GM12865 (cell line): Measurements from ENCODE around the gene PAK6.

Experiments
- DNase-seq: peaks from one replicate; pipeline ENCODE4 v3.0.0; 2010; ENCODE audit warnings: low read depth
- H3K4me3 ChIP-seq: 2 replicates; pipeline ENCODE4 v1.5.1; 2011; ENCODE audit warnings: mild to moderate bottlenecking, low read depth, low read length, control low read depth
- TF ChIP-seq, protein P1 (sequence below): IDR thresholded peaks from 2 replicates; pipeline ENCODE4 v1.5.1; 2011; ENCODE audit warnings: low read length, control low read depth, low read depth, inconsistent platforms; ENCODE audit not compliant: insufficient read depth; ENCODE audit errors: missing control alignments

PAK6 gene

GRCh38 chr15:40265355-40265754, 26.5 kb downstream of the PAK6 start:
- TF ChIP-seq, protein P1, sequence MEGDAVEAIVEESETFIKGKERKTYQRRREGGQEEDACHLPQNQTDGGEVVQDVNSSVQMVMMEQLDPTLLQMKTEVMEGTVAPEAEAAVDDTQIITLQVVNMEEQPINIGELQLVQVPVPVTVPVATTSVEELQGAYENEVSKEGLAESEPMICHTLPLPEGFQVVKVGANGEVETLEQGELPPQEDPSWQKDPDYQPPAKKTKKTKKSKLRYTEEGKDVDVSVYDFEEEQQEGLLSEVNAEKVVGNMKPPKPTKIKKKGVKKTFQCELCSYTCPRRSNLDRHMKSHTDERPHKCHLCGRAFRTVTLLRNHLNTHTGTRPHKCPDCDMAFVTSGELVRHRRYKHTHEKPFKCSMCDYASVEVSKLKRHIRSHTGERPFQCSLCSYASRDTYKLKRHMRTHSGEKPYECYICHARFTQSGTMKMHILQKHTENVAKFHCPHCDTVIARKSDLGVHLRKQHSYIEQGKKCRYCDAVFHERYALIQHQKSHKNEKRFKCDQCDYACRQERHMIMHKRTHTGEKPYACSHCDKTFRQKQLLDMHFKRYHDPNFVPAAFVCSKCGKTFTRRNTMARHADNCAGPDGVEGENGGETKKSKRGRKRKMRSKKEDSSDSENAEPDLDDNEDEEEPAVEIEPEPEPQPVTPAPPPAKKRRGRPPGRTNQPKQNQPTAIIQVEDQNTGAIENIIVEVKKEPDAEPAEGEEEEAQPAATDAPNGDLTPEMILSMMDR, result no peak
- DNase-seq, result no peak

DNA sequence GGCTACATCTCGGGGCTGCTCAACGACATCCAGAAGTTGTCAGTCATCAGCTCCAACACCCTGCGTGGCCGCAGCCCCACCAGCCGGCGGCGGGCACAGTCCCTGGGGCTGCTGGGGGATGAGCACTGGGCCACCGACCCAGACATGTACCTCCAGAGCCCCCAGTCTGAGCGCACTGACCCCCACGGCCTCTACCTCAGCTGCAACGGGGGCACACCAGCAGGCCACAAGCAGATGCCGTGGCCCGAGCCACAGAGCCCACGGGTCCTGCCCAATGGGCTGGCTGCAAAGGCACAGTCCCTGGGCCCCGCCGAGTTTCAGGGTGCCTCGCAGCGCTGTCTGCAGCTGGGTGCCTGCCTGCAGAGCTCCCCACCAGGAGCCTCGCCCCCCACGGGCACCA, 27.0 kb downstream of the PAK6 start:
- no peak overlapping the region for H3K4me3 ChIP-seq
- TF ChIP-seq, protein P1, result no peak
- no peak for DNase-seq

More at GRCh38 chr15:40265355-40265754, 26.5 kb downstream of the PAK6 start:
- H3K4me3 ChIP-seq, result no peak overlapping the region

DNA sequence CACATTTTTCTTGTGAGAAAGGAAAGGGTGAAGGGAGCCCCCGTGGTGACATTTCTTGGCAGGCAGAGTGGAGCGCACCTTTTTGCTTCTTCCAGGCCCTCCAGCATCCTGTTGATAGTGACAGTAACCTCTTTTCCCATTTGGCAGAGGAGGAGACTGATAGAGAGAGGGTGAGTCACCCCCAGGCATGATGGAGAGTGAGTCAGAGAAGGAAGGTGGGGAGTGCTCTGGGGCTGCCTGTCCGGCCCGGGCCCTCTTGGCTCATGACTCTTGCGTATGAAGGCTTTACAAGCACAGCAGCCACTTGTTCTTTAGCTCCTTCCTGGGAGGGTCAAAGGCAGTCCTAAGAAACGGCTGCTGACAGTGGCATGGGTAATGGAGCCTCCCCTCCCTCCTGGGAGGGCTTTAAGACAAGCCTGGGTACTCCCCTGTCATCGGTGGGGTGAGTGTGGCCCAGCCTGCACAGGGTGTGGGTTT, 28.0 kb downstream of the PAK6 start:
- TF ChIP-seq, protein P1, result no peak
- no peak overlapping the region for H3K4me3 ChIP-seq
- no peak for DNase-seq

DNA sequence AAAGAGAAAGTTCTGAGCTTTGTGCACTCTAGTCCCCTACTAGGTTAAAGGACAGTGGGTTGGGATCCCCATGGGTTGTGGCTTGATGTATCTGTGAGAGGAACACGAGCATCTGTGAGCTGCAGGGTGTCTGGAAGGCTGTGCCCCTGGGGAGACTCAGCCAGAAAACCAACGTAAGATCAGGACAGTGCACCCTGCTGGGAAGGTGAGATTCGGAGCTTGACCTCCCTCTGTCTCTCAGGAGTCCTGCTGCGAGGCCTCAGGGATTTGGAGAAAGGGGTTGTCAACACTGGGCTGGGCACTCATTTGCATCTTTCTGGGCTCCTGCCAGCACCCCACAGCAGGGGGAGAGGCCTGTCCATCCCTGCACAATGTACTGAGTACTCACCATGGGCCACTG, 28.8 kb downstream of the PAK6 start:
- DNase-seq, result no peak
- H3K4me3 ChIP-seq, result no peak overlapping the region
- TF ChIP-seq, protein P1, result no peak

GRCh38 chr15:40269604-40270003, 30.7 kb downstream of the PAK6 start:
- no peak for DNase-seq
- H3K4me3 ChIP-seq, result no peak overlapping the region
- TF ChIP-seq, protein P1, result no peak

GRCh38 chr15:40270246-40270995, 31.6 kb downstream of the PAK6 start:
- no peak overlapping the region for H3K4me3 ChIP-seq
- TF ChIP-seq, protein P1, result no peak
- no peak for DNase-seq
